ENCODE results near the gene IRF7. TPM values are rescaled to one million over a fixed set of nuclear protein-coding genes. Genes with fewer than 3 reads are reported as not detected.
"Not testable (repeated sequence)": the region's sequence is repeated elsewhere in the genome, so short reads cannot be mapped to it uniquely, and the experiment has no call there.

Gene IRF7
- total and polyA plus RNA-seq, 2 experiments from 2014 or later, result 13.0 to 17.7 TPM

DNA sequence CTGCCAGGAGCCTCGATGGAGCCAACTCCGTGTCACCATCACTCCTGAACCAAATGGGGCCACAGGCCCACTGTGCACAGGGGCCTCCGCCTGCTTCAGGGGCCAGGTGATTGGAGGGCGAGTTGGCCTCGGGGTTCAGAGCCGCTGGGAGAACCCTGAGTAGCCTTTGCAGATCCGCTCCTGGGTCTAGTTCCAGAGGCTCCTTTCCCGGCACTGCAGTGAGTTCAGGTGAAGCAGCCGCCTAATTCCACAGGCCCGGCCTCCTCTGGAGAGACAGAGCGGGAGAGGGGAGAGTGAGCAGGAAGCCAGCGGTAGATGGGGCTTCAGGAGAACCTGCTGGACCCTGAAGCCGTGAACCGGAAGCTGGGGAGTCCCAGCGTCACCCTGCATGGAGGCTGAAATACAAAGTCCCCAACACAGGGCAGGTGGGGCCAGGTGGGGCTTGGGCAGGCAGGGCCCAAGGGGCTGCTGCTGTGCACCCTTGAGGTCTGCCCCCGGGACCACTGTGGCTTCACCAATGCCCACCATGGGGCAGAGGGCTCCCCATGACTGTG, 43.9 kb upstream of the IRF7 start:
- Histone ChIP-seq H3K27me3 (no peaks in the 10 kb centered on the region), H3K36me3 (no peaks in the 10 kb centered on the region), H3K27ac (no peak overlapping the region), H3K9me3 (ENCODE audit: low read depth) (no peaks in the 10 kb centered on the region), H3K4me3 (no peak overlapping the region), H3K4me1 (ENCODE audit: low read depth) (peaks cover 8% of the 10 kb centered on the region)
- TF ChIP-seq, protein P1, sequence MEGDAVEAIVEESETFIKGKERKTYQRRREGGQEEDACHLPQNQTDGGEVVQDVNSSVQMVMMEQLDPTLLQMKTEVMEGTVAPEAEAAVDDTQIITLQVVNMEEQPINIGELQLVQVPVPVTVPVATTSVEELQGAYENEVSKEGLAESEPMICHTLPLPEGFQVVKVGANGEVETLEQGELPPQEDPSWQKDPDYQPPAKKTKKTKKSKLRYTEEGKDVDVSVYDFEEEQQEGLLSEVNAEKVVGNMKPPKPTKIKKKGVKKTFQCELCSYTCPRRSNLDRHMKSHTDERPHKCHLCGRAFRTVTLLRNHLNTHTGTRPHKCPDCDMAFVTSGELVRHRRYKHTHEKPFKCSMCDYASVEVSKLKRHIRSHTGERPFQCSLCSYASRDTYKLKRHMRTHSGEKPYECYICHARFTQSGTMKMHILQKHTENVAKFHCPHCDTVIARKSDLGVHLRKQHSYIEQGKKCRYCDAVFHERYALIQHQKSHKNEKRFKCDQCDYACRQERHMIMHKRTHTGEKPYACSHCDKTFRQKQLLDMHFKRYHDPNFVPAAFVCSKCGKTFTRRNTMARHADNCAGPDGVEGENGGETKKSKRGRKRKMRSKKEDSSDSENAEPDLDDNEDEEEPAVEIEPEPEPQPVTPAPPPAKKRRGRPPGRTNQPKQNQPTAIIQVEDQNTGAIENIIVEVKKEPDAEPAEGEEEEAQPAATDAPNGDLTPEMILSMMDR (IDR thresholded peaks at IDR 0.05; ENCODE audit: low read depth, low read length), result no peak
- DNase-seq (ENCODE audit: low read depth in 1 of 2, low spot score in 1 of 2), result no peak

- H3K27me3 ChIP-seq, result no peaks in the 10 kb centered on the region
- no peaks in the 10 kb centered on the region for H3K9me3 ChIP-seq (ENCODE audit: low read depth)
- DNase-seq (ENCODE audit: low read depth in 1 of 2, low spot score in 1 of 2), result no peak
- TF ChIP-seq, protein P1 (IDR thresholded peaks at IDR 0.05; ENCODE audit: low read depth, low read length), result no peak
- H3K27ac ChIP-seq, result peak overlapping the region; percentile 0
- H3K36me3 ChIP-seq, result no peaks in the 10 kb centered on the region
- no peak overlapping the region for H3K4me3 ChIP-seq
- H3K4me1 ChIP-seq (ENCODE audit: low read depth), result peaks cover 8% of the 10 kb centered on the region
These were observed 42.0 kb upstream of the IRF7 start for GRCh38 chr11:657691-658126.

- H3K9me3 ChIP-seq (ENCODE audit: low read depth), result no peaks in the 10 kb centered on the region
- no peak overlapping the region for H3K27ac ChIP-seq
- no peaks in the 10 kb centered on the region for H3K27me3 ChIP-seq
- H3K4me1 ChIP-seq (ENCODE audit: low read depth), result peaks cover 8% of the 10 kb centered on the region
- TF ChIP-seq, protein P1 (IDR thresholded peaks at IDR 0.05; ENCODE audit: low read depth, low read length), result no peak
- H3K4me3 ChIP-seq, result no peak overlapping the region
- no peak for DNase-seq (ENCODE audit: low read depth in 1 of 2, low spot score in 1 of 2)
- no peaks in the 10 kb centered on the region for H3K36me3 ChIP-seq
These were observed 41.1 kb upstream of the IRF7 start for GRCh38 chr11:656866-657265.

- no peak overlapping the region for H3K27ac ChIP-seq
- no peak for DNase-seq (ENCODE audit: low read depth in 1 of 2, low spot score in 1 of 2)
- H3K27me3 ChIP-seq, result no peaks in the 10 kb centered on the region
- no peaks in the 10 kb centered on the region for H3K36me3 ChIP-seq
- TF ChIP-seq, protein P1 (IDR thresholded peaks at IDR 0.05; ENCODE audit: low read depth, low read length), result no peak
- no peaks in the 10 kb centered on the region for H3K9me3 ChIP-seq (ENCODE audit: low read depth)
- H3K4me3 ChIP-seq, result no peak overlapping the region
- peaks cover 8% of the 10 kb centered on the region for H3K4me1 ChIP-seq (ENCODE audit: low read depth)
These were observed 40.7 kb upstream of the IRF7 start for GRCh38 chr11:656426-656825.

GRCh38 chr11:655036-655726, 39.4 kb upstream of the IRF7 start:
- H3K36me3 ChIP-seq, result peaks cover 6% of the 10 kb centered on the region
- no peaks in the 10 kb centered on the region for H3K27me3 ChIP-seq
- H3K9me3 ChIP-seq (ENCODE audit: low read depth), result no peaks in the 10 kb centered on the region
- TF ChIP-seq, protein P1 (IDR thresholded peaks at IDR 0.05; ENCODE audit: low read depth, low read length), result no peak
- no peak overlapping the region for H3K4me3 ChIP-seq
- no peak overlapping the region for H3K27ac ChIP-seq
- DNase-seq (ENCODE audit: low read depth in 1 of 2, low spot score in 1 of 2), result no peak
- H3K4me1 ChIP-seq (ENCODE audit: low read depth), result no peaks in the 10 kb centered on the region

- not testable (repeated sequence) for H3K4me3 ChIP-seq; H3K27ac ChIP-seq; H3K4me1 ChIP-seq (ENCODE audit: low read depth); H3K9me3 ChIP-seq (ENCODE audit: low read depth); DNase-seq (ENCODE audit: low read depth in 1 of 2, low spot score in 1 of 2); H3K27me3 ChIP-seq
- peaks cover 10% of the 10 kb centered on the region for H3K36me3 ChIP-seq
These were observed 38.7 kb upstream of the IRF7 start for GRCh38 chr11:654444-654843.

Measured in cardiac muscle cell (in vitro differentiated cells and primary cell).